Panc1 (cell line): ENCODE data around the gene PRDX6. TPM values are rescaled to one million over a fixed set of nuclear protein-coding genes. Genes with fewer than 3 reads are reported as not detected.

Experiments used
- ATAC-seq: fragments of 200-7000 bp; cut with Tn5 transposase; 2 replicates; pipeline ENCODE4 v1.9.1; 2020; ENCODE audit warnings: mild to moderate bottlenecking, moderate library complexity
- BruUV-seq: library from RNA; stranded (reverse); fragments of 400-500 nt; replicated peaks from 2 replicates; lab custom pipeline; 2021; lab: Mats Ljungman, UMichigan
- CTCF ChIA-PET: fragments of 300-600 bp; sonication (Branson Sonifier 250); formaldehyde crosslinking; loops from one replicate; lab custom pipeline; 2022; ENCODE audit warnings: antibody characterized with exemption; lab: Charles Lee
- POLR2A ChIA-PET: fragments of 300-600 bp; sonication (Branson Sonifier 250); formaldehyde crosslinking; loops from one replicate; lab custom pipeline; 2022; ENCODE audit warnings: antibody characterized with exemption; lab: Charles Lee
- DNase-seq: peaks from one replicate; pipeline ENCODE4 v3.0.0-alpha.2; 2010; ENCODE audit warnings: low read depth, low spot score
- H3K27ac ChIP-seq: 2 replicates; pipeline ENCODE4 v1.5.1; 2011; ENCODE audit warnings: mild to moderate bottlenecking, low read length, inconsistent platforms
- H3K27me3 ChIP-seq: fragments of 200-500 bp; sonication (Bioruptor generic); 2 replicates; pipeline ENCODE4 v1.6.0; 2014; ENCODE audit warnings: low read length, inconsistent platforms; ENCODE audit not compliant: control insufficient read depth, insufficient read depth
- H3K36me3 ChIP-seq: fragments of 200-500 bp; sonication (Bioruptor generic); 2 replicates; pipeline ENCODE4 v1.5.1; 2014; ENCODE audit warnings: inconsistent platforms, mild to moderate bottlenecking, low read length, moderate library complexity; ENCODE audit not compliant: control insufficient read depth, insufficient read depth
- H3K4me1 ChIP-seq: 2 replicates; pipeline ENCODE4 v1.5.1; 2011; ENCODE audit warnings: inconsistent platforms, mild to moderate bottlenecking, low read length, moderate library complexity; ENCODE audit not compliant: control insufficient read depth, insufficient read depth
- H3K4me3 ChIP-seq, 2 experiments: 2 replicates each; pipeline ENCODE4 v1.5.1; 2011 to 2012; ENCODE audit warnings: low read depth in 2 of 2, low read length in 2 of 2, mild to moderate bottlenecking in 2 of 2, inconsistent platforms in 1 of 2, moderate library complexity in 1 of 2
- H3K9me3 ChIP-seq: fragments of 200-500 bp; sonication (Bioruptor generic); 2 replicates; pipeline ENCODE4 v1.5.1; 2014; ENCODE audit warnings: low read depth, mild to moderate bottlenecking, inconsistent platforms, low read length, moderate library complexity; ENCODE audit not compliant: control insufficient read depth, insufficient read depth
- POLR2AphosphoS5 ChIP-seq: IDR thresholded peaks from 2 replicates; pipeline ENCODE4 v1.6.1; 2012; ENCODE audit warnings: mild to moderate bottlenecking, low read depth, low read length, moderate library complexity
- SIN3A ChIP-seq: IDR thresholded peaks from 2 replicates; pipeline ENCODE4 v1.6.1; 2012; ENCODE audit warnings: low read depth, mild to moderate bottlenecking, low read length, moderate library complexity, borderline replicate concordance; ENCODE audit not compliant: insufficient read depth
- TCF7L2 ChIP-seq: IDR thresholded peaks from 2 replicates; pipeline ENCODE4 v1.6.1; 2011; ENCODE audit warnings: mild to moderate bottlenecking, low read depth, low read length, inconsistent platforms
- in situ Hi-C: cut with HindIII; loops from 2 replicates; pipeline ENCODE4 v1.10.0; 2016; ENCODE audit warnings: low sequenced_read_pairs, low pct_unique_long_range_greater_than_20kb
- intact Hi-C: fragments of 100-400 bp; cut with micrococcal nuclease; formaldehyde crosslinking; loops from one replicate; pipeline ENCODE4 v1.10.0; 2022; ENCODE audit not compliant: unreplicated experiment
- total RNA-seq: library from RNA; stranded (reverse); gene quantifications from one replicate; pipeline ENCODE4 v1.2.1, GENCODE V29; 2021; ENCODE audit not compliant: unreplicated experiment
- TF ChIP-seq, protein P1 (sequence below), 2 experiments: IDR thresholded peaks; 2 replicates each; pipeline ENCODE4 v1.6.1; 2011 to 2012; ENCODE audit warnings: low read depth in 2 of 2, control low read depth in 1 of 2, low read length in 1 of 2, mild to moderate bottlenecking in 1 of 2, moderate library complexity in 1 of 2; ENCODE audit not compliant: insufficient read depth in 1 of 2
- TF ChIP-seq, protein P2 (sequence below): fragments of 450-650 bp; IDR thresholded peaks from 2 replicates; pipeline ENCODE4 v1.5.1; 2017; ENCODE audit warnings: mild to moderate bottlenecking

The PRDX6 gene
- total RNA-seq, 1 experiment from 2014 or later = 157 TPM

DNA sequence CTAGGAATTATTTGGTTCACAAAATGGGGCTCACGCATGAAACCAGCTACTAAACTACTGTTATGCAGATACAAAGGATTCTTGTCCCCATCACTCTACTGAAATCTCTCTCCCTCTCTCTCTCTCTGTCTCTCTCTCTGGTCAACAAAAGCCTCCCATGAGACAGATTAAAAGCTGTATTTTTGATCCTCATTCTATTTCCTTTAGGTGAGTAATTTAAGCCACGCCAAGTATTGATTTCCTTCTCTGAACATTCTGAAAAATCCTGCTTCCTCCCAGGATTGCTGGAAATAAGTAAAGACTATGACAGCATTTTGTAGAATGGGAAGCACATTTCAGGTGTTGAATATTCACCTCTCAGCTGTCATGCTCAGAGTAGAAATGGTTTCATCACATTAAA, 43.7 kb downstream of the PRDX6 start:
- CTCF ChIA-PET = no interaction called here

DNA sequence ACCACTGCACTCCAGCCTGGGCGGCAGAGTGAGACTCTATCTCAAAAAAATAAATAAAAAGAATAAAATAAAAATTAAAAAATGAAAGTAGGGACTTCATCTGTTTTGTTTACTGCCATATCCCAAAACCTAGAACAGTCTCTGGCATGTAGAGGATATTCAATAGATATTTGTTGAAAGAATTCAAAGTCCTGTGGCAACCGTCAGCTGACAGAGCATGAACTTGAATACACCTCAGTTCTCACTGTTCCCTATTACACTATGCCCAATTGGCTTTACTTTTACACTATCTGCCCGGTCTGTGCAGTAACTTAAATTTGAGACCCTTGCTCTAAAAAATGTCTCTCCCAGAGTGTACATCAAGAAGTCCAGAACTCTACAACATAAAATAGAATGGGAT, 46.2 kb downstream of the PRDX6 start:
- Histone ChIP-seq H3K36me3 (no peaks in the 10 kb centered on the region), H3K4me1 (no peaks in the 10 kb centered on the region), H3K4me3 (no peak overlapping the region), H3K9me3 (no peaks in the 10 kb centered on the region), H3K27me3 (no peaks in the 10 kb centered on the region), H3K27ac (no peak overlapping the region)
- intact Hi-C loops = no loop called here
- in situ Hi-C loops = no loop called here
- no TSS peak for BruUV-seq
- ATAC-seq = no peak
- DNase-seq = no peak
- CTCF ChIA-PET = no interaction called here
- POLR2A ChIA-PET = no interaction called here
- TF ChIP-seq, protein P1, sequence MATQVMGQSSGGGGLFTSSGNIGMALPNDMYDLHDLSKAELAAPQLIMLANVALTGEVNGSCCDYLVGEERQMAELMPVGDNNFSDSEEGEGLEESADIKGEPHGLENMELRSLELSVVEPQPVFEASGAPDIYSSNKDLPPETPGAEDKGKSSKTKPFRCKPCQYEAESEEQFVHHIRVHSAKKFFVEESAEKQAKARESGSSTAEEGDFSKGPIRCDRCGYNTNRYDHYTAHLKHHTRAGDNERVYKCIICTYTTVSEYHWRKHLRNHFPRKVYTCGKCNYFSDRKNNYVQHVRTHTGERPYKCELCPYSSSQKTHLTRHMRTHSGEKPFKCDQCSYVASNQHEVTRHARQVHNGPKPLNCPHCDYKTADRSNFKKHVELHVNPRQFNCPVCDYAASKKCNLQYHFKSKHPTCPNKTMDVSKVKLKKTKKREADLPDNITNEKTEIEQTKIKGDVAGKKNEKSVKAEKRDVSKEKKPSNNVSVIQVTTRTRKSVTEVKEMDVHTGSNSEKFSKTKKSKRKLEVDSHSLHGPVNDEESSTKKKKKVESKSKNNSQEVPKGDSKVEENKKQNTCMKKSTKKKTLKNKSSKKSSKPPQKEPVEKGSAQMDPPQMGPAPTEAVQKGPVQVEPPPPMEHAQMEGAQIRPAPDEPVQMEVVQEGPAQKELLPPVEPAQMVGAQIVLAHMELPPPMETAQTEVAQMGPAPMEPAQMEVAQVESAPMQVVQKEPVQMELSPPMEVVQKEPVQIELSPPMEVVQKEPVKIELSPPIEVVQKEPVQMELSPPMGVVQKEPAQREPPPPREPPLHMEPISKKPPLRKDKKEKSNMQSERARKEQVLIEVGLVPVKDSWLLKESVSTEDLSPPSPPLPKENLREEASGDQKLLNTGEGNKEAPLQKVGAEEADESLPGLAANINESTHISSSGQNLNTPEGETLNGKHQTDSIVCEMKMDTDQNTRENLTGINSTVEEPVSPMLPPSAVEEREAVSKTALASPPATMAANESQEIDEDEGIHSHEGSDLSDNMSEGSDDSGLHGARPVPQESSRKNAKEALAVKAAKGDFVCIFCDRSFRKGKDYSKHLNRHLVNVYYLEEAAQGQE (IDR thresholded peaks at IDR 0.05; ENCODE audit: insufficient read depth in 1 of 2, low read depth in 2 of 2, low read length in 1 of 2) = no peak
- no peak for TF ChIP-seq SIN3A
- TF ChIP-seq POLR2AphosphoS5 = no peak
- TF ChIP-seq, protein P2, sequence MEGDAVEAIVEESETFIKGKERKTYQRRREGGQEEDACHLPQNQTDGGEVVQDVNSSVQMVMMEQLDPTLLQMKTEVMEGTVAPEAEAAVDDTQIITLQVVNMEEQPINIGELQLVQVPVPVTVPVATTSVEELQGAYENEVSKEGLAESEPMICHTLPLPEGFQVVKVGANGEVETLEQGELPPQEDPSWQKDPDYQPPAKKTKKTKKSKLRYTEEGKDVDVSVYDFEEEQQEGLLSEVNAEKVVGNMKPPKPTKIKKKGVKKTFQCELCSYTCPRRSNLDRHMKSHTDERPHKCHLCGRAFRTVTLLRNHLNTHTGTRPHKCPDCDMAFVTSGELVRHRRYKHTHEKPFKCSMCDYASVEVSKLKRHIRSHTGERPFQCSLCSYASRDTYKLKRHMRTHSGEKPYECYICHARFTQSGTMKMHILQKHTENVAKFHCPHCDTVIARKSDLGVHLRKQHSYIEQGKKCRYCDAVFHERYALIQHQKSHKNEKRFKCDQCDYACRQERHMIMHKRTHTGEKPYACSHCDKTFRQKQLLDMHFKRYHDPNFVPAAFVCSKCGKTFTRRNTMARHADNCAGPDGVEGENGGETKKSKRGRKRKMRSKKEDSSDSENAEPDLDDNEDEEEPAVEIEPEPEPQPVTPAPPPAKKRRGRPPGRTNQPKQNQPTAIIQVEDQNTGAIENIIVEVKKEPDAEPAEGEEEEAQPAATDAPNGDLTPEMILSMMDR = no peak
- TF ChIP-seq TCF7L2 = no peak

More for the DNA sequence above, 43.7 kb downstream of the PRDX6 start:
- DNase-seq (no peak), ATAC-seq (no peak)
- Histone ChIP-seq H3K4me3 (no peak overlapping the region), H3K9me3 (no peaks in the 10 kb centered on the region), H3K27ac (no peak overlapping the region), H3K36me3 (no peaks in the 10 kb centered on the region), H3K4me1 (no peaks in the 10 kb centered on the region), H3K27me3 (no peaks in the 10 kb centered on the region)
- POLR2A ChIA-PET = no interaction called here
- intact Hi-C loops = no loop called here
- BruUV-seq = no TSS peak
- TF ChIP-seq POLR2AphosphoS5 = no peak
- TF ChIP-seq, protein P2 = no peak
- TF ChIP-seq SIN3A = no peak
- no peak for TF ChIP-seq TCF7L2
- TF ChIP-seq, protein P1 (IDR thresholded peaks at IDR 0.05; ENCODE audit: insufficient read depth in 1 of 2, low read depth in 2 of 2, low read length in 1 of 2) = no peak
- in situ Hi-C loops = no loop called here
